Stimulated activated effector memory CD8-positive, alpha-beta T cell treated with anti-CD3 and anti-CD28 coated beads, Interleukin-12 subunit alpha, Interleukin-12 subunit beta, amount 100 ng/mL, for 72 hours (primary cell): ENCODE results near the gene ASIC5.
"Not testable (repeated sequence)": the region's sequence is repeated elsewhere in the genome, so short reads cannot be mapped to it uniquely, and the experiment has no call there.

Experiments
- ATAC-seq: fragments of 150-1000 bp; cut with Tn5 transposase; 2 replicates; pipeline ENCODE4 v1.10.0; 2021
- DNase-seq, 2 donors: peaks; one replicate each; pipeline ENCODE4 v3.0.0; 2021 to 2022; ENCODE audit warnings: low spot score in 2 of 2
- H3K27ac Mint-ChIP-seq: one replicate; pipeline ENCODE4 v1.8.0; 2022; ENCODE audit warnings: mild to moderate bottlenecking, mixed read lengths
- H3K36me3 Mint-ChIP-seq: one replicate; pipeline ENCODE4 v1.8.0; 2022; ENCODE audit warnings: mild to moderate bottlenecking, mixed read lengths
- H3K4me1 Mint-ChIP-seq: one replicate; pipeline ENCODE4 v1.8.0; 2022; ENCODE audit warnings: mixed read lengths
- H3K4me3 Mint-ChIP-seq: one replicate; pipeline ENCODE4 v1.8.0; 2022; ENCODE audit warnings: mild to moderate bottlenecking, mixed read lengths
- H3K9me3 Mint-ChIP-seq: one replicate; pipeline ENCODE4 v1.8.0; 2022; ENCODE audit warnings: mixed read lengths

The ASIC5 gene

GRCh38 chr4:155866177-155866576 is at the start of gene ASIC5:
Gene ASIC5 (minus strand): TSS chr4:155866277. CDS start chr4:155866226, 51 bp downstream.
- H3K36me3 Mint-ChIP-seq, result no peaks in the 10 kb centered on the region
- H3K9me3 Mint-ChIP-seq, result peaks cover 4% of the 10 kb centered on the region
- H3K4me1 Mint-ChIP-seq, result no peaks in the 10 kb centered on the region
- no peak within 1 kb of the TSS for H3K4me3 Mint-ChIP-seq
- H3K27ac Mint-ChIP-seq, result no peak within 1 kb of the TSS
- DNase-seq (no peak), ATAC-seq (no peak)

DNA sequence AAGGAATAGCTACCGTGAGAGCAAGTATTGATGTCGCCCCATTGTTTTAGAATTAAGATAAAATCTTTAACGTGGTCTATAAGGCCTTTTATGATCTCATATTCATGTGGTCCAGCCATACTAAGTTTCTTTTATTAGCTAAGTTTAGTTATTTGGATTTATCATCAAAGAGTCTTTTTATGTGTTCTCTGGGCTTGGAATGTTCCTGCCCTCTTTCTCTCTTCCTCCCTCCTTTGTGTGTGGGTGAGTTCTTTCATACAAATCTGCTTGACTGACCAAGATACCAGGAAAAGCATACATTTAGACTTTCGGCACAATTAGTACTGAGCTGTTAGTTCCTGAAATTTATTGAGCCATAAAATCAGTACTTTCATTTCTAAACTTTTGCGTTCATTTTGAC is 48.7 kb upstream of the ASIC5 start:
- Mint-ChIP-seq H3K4me1 (no peaks in the 10 kb centered on the region), H3K27ac (no peak overlapping the region), H3K36me3 (no peaks in the 10 kb centered on the region), H3K9me3 (no peaks in the 10 kb centered on the region), H3K4me3 (no peak overlapping the region)
- DNase-seq (no peak), ATAC-seq (no peak)

DNA sequence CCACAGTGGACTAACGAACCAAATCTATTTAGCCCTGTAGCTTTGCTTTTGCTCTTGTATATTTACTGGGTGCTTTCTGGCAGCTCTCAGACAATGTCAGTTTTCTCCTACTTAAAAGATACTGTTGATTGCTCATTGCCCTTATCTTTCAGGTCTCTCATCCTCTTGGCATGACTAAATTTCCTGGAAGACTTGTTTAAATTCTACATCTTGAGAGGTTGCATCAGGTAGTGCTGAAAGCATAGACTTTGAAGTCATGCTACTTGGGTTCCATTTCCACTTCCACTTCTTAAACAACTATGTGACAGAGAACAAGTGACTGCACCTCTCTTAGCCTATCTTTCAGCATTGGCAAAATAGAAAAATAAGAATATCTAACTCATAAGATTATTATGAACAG is 45.8 kb upstream of the ASIC5 start:
- H3K4me3 Mint-ChIP-seq, result no peak overlapping the region
- DNase-seq, result no peak

GRCh38 chr4:155909615-155910226 is 43.6 kb upstream of the ASIC5 start:
- ATAC-seq (no peak), DNase-seq (no peak)
- Mint-ChIP-seq H3K27ac (no peak overlapping the region), H3K36me3 (no peaks in the 10 kb centered on the region), H3K4me1 (no peaks in the 10 kb centered on the region), H3K9me3 (no peaks in the 10 kb centered on the region), H3K4me3 (no peak overlapping the region)

More for the DNA sequence above, 45.8 kb upstream of the ASIC5 start:
- Mint-ChIP-seq H3K27ac (no peak overlapping the region), H3K36me3 (no peaks in the 10 kb centered on the region), H3K9me3 (no peaks in the 10 kb centered on the region), H3K4me1 (no peaks in the 10 kb centered on the region)
- no peak for ATAC-seq

DNA sequence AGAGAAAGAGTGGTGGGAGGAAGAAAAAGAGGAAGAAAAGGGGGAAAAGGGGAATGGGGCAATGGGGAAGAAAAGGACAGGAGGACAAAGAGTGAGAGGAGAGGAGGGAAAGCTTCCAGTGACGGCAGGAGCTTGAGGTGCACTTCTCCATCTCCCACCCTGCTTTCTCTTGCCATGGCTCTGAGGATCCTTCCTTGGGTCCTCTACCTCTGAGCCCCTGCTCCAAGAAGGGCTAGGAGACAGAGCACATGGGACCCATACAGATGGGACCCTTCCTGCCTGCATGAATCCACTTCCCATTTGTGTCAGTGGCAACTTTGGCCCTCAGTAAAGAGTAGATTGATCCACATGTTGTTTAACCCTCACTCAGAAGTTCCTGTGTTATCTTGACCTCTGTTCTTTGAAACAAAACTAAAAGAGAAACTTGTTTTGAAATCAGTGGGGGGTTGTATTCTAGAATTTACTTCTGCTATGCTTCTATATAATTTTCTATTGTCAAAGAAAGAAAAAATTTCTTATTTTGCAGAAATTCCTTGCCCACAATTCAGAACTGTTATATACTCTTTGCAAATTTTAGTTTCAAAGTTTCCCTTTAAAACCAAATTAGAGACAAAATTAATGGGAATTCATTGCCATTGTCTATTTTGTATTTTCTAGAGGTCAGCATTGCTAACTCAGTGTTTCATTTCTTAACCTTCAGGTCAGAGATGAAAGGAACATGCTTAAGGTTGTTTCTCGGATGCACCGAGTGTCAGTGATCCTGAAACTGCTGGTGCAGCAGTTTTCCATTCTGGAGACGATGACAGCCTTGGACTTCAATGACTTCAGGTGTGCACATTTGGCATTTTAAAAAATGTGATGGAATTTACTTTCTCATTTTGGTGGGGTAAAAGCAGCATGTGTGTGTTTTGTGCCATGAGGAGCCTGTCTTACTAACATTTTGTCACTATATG is 42.4 kb upstream of the ASIC5 start:
- no peak overlapping the region for H3K4me3 Mint-ChIP-seq
- ATAC-seq (no peak), DNase-seq (no peak)
- H3K27ac Mint-ChIP-seq, result no peak overlapping the region
- no peaks in the 10 kb centered on the region for H3K9me3 Mint-ChIP-seq
- H3K36me3 Mint-ChIP-seq, result no peaks in the 10 kb centered on the region
- H3K4me1 Mint-ChIP-seq, result no peaks in the 10 kb centered on the region

DNA sequence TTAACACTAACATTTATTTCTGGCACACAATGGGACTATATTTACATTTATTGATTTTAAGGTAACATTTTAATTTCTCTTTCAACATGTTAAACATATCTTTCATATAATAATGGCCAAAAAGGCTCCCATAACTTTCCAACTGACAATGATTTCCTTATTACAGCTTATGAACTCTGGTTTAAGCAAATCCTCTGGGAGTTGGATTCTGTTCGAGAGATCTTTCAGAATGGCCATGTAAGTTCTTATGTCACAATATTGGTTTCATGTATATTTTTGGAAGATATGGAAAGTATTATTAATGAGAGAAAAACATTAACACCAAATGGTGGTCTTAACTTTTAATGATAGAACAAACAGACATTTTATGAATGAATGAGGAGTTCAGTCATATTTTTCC is 41.5 kb upstream of the ASIC5 start:
- ATAC-seq (no peak), DNase-seq (no peak)
- no peaks in the 10 kb centered on the region for H3K36me3 Mint-ChIP-seq
- H3K4me1 Mint-ChIP-seq, result no peaks in the 10 kb centered on the region
- no peak overlapping the region for H3K4me3 Mint-ChIP-seq
- H3K27ac Mint-ChIP-seq, result no peak overlapping the region
- no peaks in the 10 kb centered on the region for H3K9me3 Mint-ChIP-seq

GRCh38 chr4:155906554-155907247 is 40.6 kb upstream of the ASIC5 start:
- Mint-ChIP-seq H3K27ac (no peak overlapping the region), H3K36me3 (no peaks in the 10 kb centered on the region), H3K4me3 (no peak overlapping the region)

GRCh38 chr4:155904331-155904730 is 38.3 kb upstream of the ASIC5 start:
- Mint-ChIP-seq H3K27ac (no peak overlapping the region), H3K9me3 (no peaks in the 10 kb centered on the region), H3K36me3 (no peaks in the 10 kb centered on the region), H3K4me3 (no peak overlapping the region), H3K4me1 (no peaks in the 10 kb centered on the region)
- no peak for ATAC-seq
- no peak for DNase-seq

More at GRCh38 chr4:155906554-155907247, 40.6 kb upstream of the ASIC5 start:
- no peaks in the 10 kb centered on the region for H3K9me3 Mint-ChIP-seq
- ATAC-seq (no peak), DNase-seq (no peak)
- H3K4me1 Mint-ChIP-seq, result no peaks in the 10 kb centered on the region

- H3K4me1 Mint-ChIP-seq, result no peaks in the 10 kb centered on the region
- H3K4me3 Mint-ChIP-seq, result no peak within 1 kb of the TSS
- no peak within 1 kb of the TSS for H3K27ac Mint-ChIP-seq
- H3K36me3 Mint-ChIP-seq, result no peaks in the 10 kb centered on the region
- peaks cover 4% of the 10 kb centered on the region for H3K9me3 Mint-ChIP-seq
- DNase-seq (no peak), ATAC-seq (no peak)
Observed at GRCh38 chr4:155903453-155903852, 37.4 kb upstream of the ASIC5 start, which contains the start of gene TDO2. Gene TDO2 (plus strand): TSS chr4:155903696. CDS start chr4:155903759, 63 bp downstream.

- no peak overlapping the region for H3K4me3 Mint-ChIP-seq
- H3K36me3 Mint-ChIP-seq, result no peaks in the 10 kb centered on the region
- DNase-seq (no peak), ATAC-seq (no peak)
- H3K4me1 Mint-ChIP-seq, result no peaks in the 10 kb centered on the region
- H3K27ac Mint-ChIP-seq, result no peak overlapping the region
- peaks cover 8% of the 10 kb centered on the region for H3K9me3 Mint-ChIP-seq
Observed at GRCh38 chr4:155901013-155901412, 34.9 kb upstream of the ASIC5 start.

DNA sequence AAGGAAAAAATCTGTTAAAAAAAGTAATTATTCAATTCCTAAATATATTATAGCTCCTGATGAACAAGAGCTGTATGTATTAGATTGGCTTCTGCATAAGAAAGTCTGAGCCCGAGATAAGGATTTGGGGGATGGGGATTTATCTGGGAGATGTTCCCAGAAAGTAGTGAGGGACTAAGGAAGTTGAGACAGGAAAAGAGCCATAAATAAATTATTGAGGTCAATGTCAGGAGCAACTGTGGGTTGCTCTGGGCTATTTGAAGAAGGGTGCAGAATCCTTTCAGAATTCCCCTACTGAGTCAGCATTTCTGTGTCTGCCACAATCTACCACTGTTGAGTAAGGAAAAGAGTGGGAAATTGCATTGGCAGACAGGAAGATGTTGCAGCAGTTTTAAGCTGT is 34.3 kb upstream of the ASIC5 start:
- Mint-ChIP-seq H3K27ac (no peak overlapping the region), H3K4me3 (no peak overlapping the region), H3K9me3 (peaks cover 8% of the 10 kb centered on the region), H3K4me1 (no peaks in the 10 kb centered on the region), H3K36me3 (no peaks in the 10 kb centered on the region)
- no peak for ATAC-seq
- no peak for DNase-seq

DNA sequence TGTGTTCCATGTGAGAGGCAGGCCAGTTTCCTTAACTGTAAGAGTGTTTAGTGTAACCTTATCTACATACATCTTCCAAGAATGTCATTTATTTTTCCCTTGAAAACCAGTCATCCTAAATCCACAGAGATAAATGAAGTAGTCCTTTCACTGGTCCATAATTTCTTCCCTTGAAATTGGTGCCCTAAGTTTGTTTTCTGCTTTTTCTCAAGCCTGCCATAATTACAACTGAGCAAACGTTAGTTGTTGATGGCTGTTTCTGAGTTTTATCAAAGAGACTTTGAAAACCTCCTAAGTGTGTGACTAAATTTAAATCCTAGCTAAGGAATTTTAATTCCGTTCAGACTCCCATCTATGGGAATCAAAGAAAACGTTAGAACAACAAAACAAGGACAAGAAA is 33.8 kb upstream of the ASIC5 start:
- no peaks in the 10 kb centered on the region for H3K36me3 Mint-ChIP-seq
- DNase-seq, result no peak
- H3K9me3 Mint-ChIP-seq, result peaks cover 8% of the 10 kb centered on the region
- H3K4me3 Mint-ChIP-seq, result no peak overlapping the region
- no peaks in the 10 kb centered on the region for H3K4me1 Mint-ChIP-seq
- ATAC-seq, result no peak
- H3K27ac Mint-ChIP-seq, result no peak overlapping the region

GRCh38 chr4:155898371-155898770 is 32.3 kb upstream of the ASIC5 start:
- H3K27ac Mint-ChIP-seq, H3K4me3 Mint-ChIP-seq, H3K4me1 Mint-ChIP-seq, DNase-seq, H3K9me3 Mint-ChIP-seq, ATAC-seq, H3K36me3 Mint-ChIP-seq: not testable (repeated sequence)

DNA sequence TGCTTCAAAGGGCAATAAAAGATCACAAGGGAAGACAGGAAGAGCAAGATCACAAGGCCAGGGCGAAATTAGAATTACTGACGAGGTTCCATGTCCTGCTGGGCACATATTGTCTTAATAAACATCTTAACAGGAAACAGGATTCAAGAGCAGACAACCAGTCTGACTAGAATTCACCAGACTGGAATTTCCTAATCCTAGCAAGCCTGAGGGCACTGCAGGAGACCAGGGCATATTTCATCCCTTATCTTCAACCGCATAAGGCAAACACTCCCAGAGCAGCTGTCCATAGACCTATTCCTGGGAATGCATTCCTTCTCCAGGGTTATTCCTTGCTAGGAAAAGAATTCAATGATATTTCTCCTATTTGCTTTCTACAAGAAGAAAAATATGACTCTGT is 25.0 kb upstream of the ASIC5 start:
- H3K4me1 Mint-ChIP-seq, result no peaks in the 10 kb centered on the region
- H3K4me3 Mint-ChIP-seq, result no peak overlapping the region
- no peaks in the 10 kb centered on the region for H3K36me3 Mint-ChIP-seq
- no peaks in the 10 kb centered on the region for H3K9me3 Mint-ChIP-seq
- H3K27ac Mint-ChIP-seq, result no peak overlapping the region
- ATAC-seq (no peak), DNase-seq (no peak)

GRCh38 chr4:155889946-155890345 is 23.9 kb upstream of the ASIC5 start:
- Mint-ChIP-seq H3K9me3 (no peaks in the 10 kb centered on the region), H3K4me3 (no peak overlapping the region), H3K36me3 (no peaks in the 10 kb centered on the region), H3K4me1 (no peaks in the 10 kb centered on the region), H3K27ac (no peak overlapping the region)
- no peak for DNase-seq
- no peak for ATAC-seq
